MM.1S (cell line): ENCODE data around the gene RPS6KA3.
"Not testable (repeated sequence)": the region's sequence is repeated elsewhere in the genome, so short reads cannot be mapped to it uniquely, and the experiment has no call there.

Experiments used
- EZH2 ChIP-seq: fragments of 300-600 bp; sonication (generic); optimal IDR thresholded peaks from 2 replicates; pipeline ENCODE3; 2017; ENCODE audit warnings: low read depth, mild to moderate bottlenecking, antibody characterized with exemption, low read length, mixed read lengths
- TF ChIP-seq, protein P1 (sequence below): fragments of 300-600 bp; sonication (generic); IDR thresholded peaks from 2 replicates; pipeline ENCODE4 v1.5.1; 2016; ENCODE audit warnings: antibody characterized with exemption, low read length, mixed read lengths

DNA sequence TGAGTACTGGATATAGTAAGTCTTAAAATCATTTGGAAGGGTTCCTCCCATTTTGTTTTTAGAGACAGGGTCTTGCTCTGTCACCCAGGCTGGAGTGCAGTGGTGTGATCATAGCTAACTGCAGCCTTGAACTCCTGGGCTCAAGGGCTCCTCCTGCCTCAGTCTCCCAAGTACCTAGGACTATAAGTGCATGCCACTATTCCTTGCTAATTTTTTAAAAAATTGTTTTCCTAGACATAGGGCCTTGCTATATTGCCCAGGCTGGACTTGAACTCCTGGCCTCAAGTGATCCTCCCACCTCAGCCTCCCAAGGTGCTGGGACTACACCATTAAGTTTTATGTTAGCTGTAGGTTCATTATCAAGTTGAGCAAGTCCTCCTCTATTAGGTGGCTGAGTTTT, 16.6 kb downstream of the RPS6KA3 start:
- TF ChIP-seq, protein P1, sequence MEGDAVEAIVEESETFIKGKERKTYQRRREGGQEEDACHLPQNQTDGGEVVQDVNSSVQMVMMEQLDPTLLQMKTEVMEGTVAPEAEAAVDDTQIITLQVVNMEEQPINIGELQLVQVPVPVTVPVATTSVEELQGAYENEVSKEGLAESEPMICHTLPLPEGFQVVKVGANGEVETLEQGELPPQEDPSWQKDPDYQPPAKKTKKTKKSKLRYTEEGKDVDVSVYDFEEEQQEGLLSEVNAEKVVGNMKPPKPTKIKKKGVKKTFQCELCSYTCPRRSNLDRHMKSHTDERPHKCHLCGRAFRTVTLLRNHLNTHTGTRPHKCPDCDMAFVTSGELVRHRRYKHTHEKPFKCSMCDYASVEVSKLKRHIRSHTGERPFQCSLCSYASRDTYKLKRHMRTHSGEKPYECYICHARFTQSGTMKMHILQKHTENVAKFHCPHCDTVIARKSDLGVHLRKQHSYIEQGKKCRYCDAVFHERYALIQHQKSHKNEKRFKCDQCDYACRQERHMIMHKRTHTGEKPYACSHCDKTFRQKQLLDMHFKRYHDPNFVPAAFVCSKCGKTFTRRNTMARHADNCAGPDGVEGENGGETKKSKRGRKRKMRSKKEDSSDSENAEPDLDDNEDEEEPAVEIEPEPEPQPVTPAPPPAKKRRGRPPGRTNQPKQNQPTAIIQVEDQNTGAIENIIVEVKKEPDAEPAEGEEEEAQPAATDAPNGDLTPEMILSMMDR, result not testable (repeated sequence)
- not testable (repeated sequence) for TF ChIP-seq EZH2
